NT2/D1 (cell line): ENCODE measurements around the gene APLP1.

Source experiments
- YY1 ChIP-seq: IDR thresholded peaks from 2 replicates; pipeline ENCODE4 v1.6.1; 2011; ENCODE audit not compliant: insufficient read length, insufficient read depth
- ZNF274 ChIP-seq: IDR thresholded peaks from 2 replicates; pipeline ENCODE4 v1.6.1; 2011; ENCODE audit warnings: mild to moderate bottlenecking, low read depth, low read length

- no peak for TF ChIP-seq YY1
- TF ChIP-seq ZNF274: no peak
Observed at GRCh38 chr19:35851213-35852028, 17.0 kb upstream of the APLP1 start.
